MCF 10A (cell line): ENCODE data around the gene SVOPL. TPM values are rescaled to one million over a fixed set of nuclear protein-coding genes. Genes with fewer than 3 reads are reported as not detected.

ENCODE experiments used
- BruUV-seq: library from RNA; stranded (reverse); fragments of 400-500 nt; replicated peaks from 2 replicates; lab custom pipeline; 2021; lab: Mats Ljungman, UMichigan
- CTCF ChIA-PET: fragments of 300-600 bp; sonication (Branson Sonifier 250); formaldehyde crosslinking; extraction: SDS; loops from one replicate; lab custom pipeline; 2021; ENCODE audit warnings: antibody characterized with exemption, inconsistent platforms; lab: Yijun Ruan, JAX
- POLR2A ChIA-PET: fragments of 300-600, 350-650 bp; sonication (Branson Sonifier 250); formaldehyde crosslinking; extraction: SDS; loops from one replicate; lab custom pipeline; 2020; ENCODE audit warnings: antibody characterized with exemption, inconsistent platforms; lab: Yijun Ruan, JAX
- DNase-seq: peaks from one replicate; pipeline ENCODE4 v3.0.0-alpha.2; 2018; ENCODE audit not compliant: unreplicated experiment
- H3K27ac Mint-ChIP-seq: one replicate; pipeline ENCODE4 v1.8.0; 2022; ENCODE audit warnings: mild to moderate bottlenecking, low read depth, mixed read lengths; ENCODE audit not compliant: unreplicated experiment
- H3K27me3 Mint-ChIP-seq: one replicate; pipeline ENCODE4 v1.8.0; 2022; ENCODE audit warnings: mixed read lengths; ENCODE audit not compliant: insufficient read depth, unreplicated experiment
- H3K36me3 Mint-ChIP-seq: one replicate; pipeline ENCODE4 v1.8.0; 2022; ENCODE audit warnings: mild to moderate bottlenecking, moderate library complexity, mixed read lengths; ENCODE audit not compliant: insufficient read depth, unreplicated experiment
- H3K4me1 Mint-ChIP-seq: one replicate; pipeline ENCODE4 v1.8.0; 2022; ENCODE audit warnings: mixed read lengths; ENCODE audit not compliant: insufficient read depth, unreplicated experiment
- H3K4me3 Mint-ChIP-seq: one replicate; pipeline ENCODE4 v1.8.0; 2022; ENCODE audit warnings: mild to moderate bottlenecking, moderate library complexity, mixed read lengths; ENCODE audit not compliant: unreplicated experiment
- H3K9me3 Mint-ChIP-seq: one replicate; pipeline ENCODE4 v1.8.0; 2022; ENCODE audit warnings: mixed read lengths; ENCODE audit not compliant: unreplicated experiment
- CTCF ChIP-seq: fragments of 200-600 bp; IDR thresholded peaks from one replicate; pipeline ENCODE4 v1.8.0; 2022; ENCODE audit warnings: antibody characterized with exemption, mild to moderate bottlenecking; ENCODE audit not compliant: unreplicated experiment
- intact Hi-C: fragments of 100-400 bp; cut with micrococcal nuclease; formaldehyde crosslinking; loops from 2 replicates; pipeline ENCODE4 v1.14.1; 2022
- total RNA-seq: library from RNA; stranded (reverse); gene quantifications from 2 replicates; pipeline ENCODE4 v1.2.3, GENCODE V29; 2022

The SVOPL gene
- total RNA-seq, 1 experiment from 2014 or later: not detected

GRCh38 chr7:138657854-138658386, 43.2 kb downstream of the SVOPL start:
- H3K27ac Mint-ChIP-seq: no peak overlapping the region
- intact Hi-C loops: no loop called here
- no peaks in the 10 kb centered on the region for H3K36me3 Mint-ChIP-seq
- ChIA-PET POLR2A (no interaction called here), CTCF (no interaction called here)
- no peaks in the 10 kb centered on the region for H3K27me3 Mint-ChIP-seq
- no peak overlapping the region for H3K4me3 Mint-ChIP-seq
- DNase-seq: no peak
- no peaks in the 10 kb centered on the region for H3K9me3 Mint-ChIP-seq
- no TSS peak for BruUV-seq
- no peaks in the 10 kb centered on the region for H3K4me1 Mint-ChIP-seq
- no peak for TF ChIP-seq CTCF

DNA sequence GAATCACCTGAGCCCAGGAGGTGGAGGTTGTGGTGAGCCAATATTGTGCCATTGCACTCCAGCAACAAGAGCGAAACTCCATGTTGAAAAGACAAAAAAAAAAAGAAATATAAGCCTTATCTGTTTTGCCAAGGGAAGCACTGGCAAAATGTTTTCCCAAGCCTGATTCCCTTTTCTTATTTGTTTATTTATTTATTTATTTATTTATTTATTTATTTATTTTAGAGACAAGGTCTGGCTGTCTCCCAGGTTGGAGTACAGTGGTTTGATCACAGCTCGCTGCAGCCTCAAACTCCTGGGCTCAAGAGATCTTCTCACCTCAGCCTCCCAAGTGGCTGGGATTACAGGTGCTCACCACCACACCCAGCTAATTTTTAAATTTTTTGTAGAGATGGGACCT, 44.2 kb downstream of the SVOPL start:
- H3K9me3 Mint-ChIP-seq: no peaks in the 10 kb centered on the region
- ChIA-PET POLR2A (no interaction called here), CTCF (interaction anchor here (1.0 kb wide), 1 partner anchor 22 kb away, joined by 3 read pairs; no protein-coding TSS in a partner anchor)
- DNase-seq: no peak
- H3K36me3 Mint-ChIP-seq: no peaks in the 10 kb centered on the region
- H3K27ac Mint-ChIP-seq: no peak overlapping the region
- intact Hi-C loops: no loop called here
- H3K4me1 Mint-ChIP-seq: no peaks in the 10 kb centered on the region
- TF ChIP-seq CTCF: no peak
- H3K4me3 Mint-ChIP-seq: no peak overlapping the region
- no peaks in the 10 kb centered on the region for H3K27me3 Mint-ChIP-seq
- BruUV-seq: no TSS peak

DNA sequence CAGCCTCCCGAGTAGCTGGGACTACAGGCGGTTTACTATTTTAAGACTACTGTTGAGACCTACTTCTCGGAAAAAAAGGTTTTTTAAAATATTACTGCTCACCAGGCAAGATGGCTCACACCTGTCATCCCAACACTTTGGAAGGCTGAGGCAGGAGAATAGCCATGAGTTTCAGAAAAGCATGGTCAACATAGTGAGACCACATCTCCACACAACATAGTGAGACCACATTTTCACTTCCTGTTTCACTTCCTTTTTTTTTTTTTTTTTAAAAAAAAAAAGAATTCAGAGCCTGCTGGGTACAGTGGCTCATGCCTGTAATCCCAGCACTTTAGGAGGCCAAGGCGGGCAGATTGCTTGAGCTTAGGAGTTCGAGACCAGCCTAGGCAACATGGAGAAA, 46.5 kb downstream of the SVOPL start:
- H3K9me3 Mint-ChIP-seq: peaks cover 5% of the 10 kb centered on the region
- no peaks in the 10 kb centered on the region for H3K36me3 Mint-ChIP-seq
- DNase-seq: no peak
- no peak overlapping the region for H3K27ac Mint-ChIP-seq
- no peak overlapping the region for H3K4me3 Mint-ChIP-seq
- no peak for TF ChIP-seq CTCF
- no peaks in the 10 kb centered on the region for H3K4me1 Mint-ChIP-seq
- POLR2A ChIA-PET: no interaction called here
- no peaks in the 10 kb centered on the region for H3K27me3 Mint-ChIP-seq
- BruUV-seq: no TSS peak
- intact Hi-C loops: no loop called here
- CTCF ChIA-PET: interaction anchor here (0.6 kb wide), 2 partner anchors 105 to 207 kb away, joined by 3 to 5 read pairs; no protein-coding TSS in a partner anchor

- POLR2A ChIA-PET: no interaction called here
- Mint-ChIP-seq H3K36me3 (no peaks in the 10 kb centered on the region), H3K4me3 (no peak overlapping the region)
Measured at GRCh38 chr7:138649506-138649905, 51.7 kb downstream of the SVOPL start.

More at GRCh38 chr7:138649506-138649905, 51.7 kb downstream of the SVOPL start:
- Mint-ChIP-seq H3K27me3 (no peaks in the 10 kb centered on the region), H3K9me3 (peaks cover 5% of the 10 kb centered on the region), H3K27ac (no peak overlapping the region), H3K4me1 (no peaks in the 10 kb centered on the region)
- no TSS peak for BruUV-seq
- intact Hi-C loops: no loop called here
- CTCF ChIA-PET: interaction anchor here (0.6 to 0.7 kb wide), 2 partner anchors 14 to 561 kb away, joined by 3 read pairs; no protein-coding TSS in a partner anchor
- DNase-seq: peak; percentile 64
- TF ChIP-seq CTCF: no peak
